ENCODE results near the gene ZNF385B.

Gene ZNF385B

DNA sequence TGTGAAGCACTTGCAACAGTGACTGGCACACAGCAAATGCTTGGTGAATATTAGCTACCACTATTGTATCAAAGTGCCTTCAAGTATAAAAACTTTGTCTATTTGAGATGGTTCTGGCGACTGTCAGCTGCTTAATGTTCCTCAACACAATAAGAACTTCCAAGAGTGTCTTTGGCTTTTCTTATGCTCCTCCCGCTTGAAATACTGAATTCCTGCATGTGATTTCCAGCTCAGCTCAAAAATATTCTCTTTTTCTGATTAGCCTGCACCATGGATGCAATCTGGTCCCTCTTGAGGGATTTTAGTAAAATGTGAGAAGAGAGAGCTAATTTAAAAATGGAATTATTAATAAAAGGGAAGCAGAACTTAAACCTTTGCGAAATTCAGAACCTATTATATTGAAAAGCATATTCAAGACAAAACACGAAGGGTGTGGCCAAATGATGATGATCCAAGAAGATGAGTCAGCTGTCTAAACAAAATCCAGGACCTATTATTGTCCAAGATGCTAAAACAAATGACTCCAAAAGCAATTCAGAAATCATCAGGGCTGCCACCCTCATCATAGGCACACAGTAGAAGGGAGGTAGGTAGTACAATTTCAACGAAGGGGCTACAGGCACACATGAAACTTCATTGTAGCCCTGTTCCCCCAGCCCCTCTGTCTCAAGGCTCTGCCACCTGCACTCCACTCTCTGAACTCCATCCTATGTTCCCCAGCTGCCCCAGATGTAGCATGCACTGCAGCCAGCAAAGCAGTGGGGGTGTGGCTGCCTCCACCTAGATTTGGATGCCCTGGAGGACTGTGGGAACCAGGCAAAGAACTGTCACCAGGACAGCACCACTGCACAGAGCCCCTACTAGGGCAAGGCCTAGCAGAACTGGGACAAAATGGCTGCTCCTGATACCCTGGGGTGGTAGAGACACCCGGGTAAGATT lies 190.1 kb downstream of the ZNF385B start:
- Histone ChIP-seq H3K79me2 (ENCODE audit: low read length) (no peaks in the 10 kb centered on the region), H4K20me1 (ENCODE audit: insufficient read depth, low read length) (no peaks in the 10 kb centered on the region), H3K36me3 (replicated peaks; ENCODE audit: low read depth, low read length) (no peaks in the 10 kb centered on the region), H3K27me3 (ENCODE audit: low read depth, low read length) (no peaks in the 10 kb centered on the region), H3K4me1 (ENCODE audit: low read length) (no peaks in the 10 kb centered on the region), H3K9me3 (ENCODE audit: insufficient read depth, low read length) (no peaks in the 10 kb centered on the region), H3K4me2 (ENCODE audit: low read length) (no peak overlapping the region), H3K9ac (ENCODE audit: low read length) (no peak overlapping the region), H3K27ac (ENCODE audit: low read length) (no peak overlapping the region), H3K4me3 (ENCODE audit: low read length) (no peak overlapping the region), H2AFZ (ENCODE audit: low read depth, low read length) (no peak overlapping the region)
- TF ChIP-seq EZH2phosphoT487 (IDR thresholded peaks at IDR 0.05; ENCODE audit: low read depth) (no peak), CTCF (IDR thresholded peaks at IDR 0.05; ENCODE audit: low read depth, low read length) (no peak)

- no peaks in the 10 kb centered on the region for H3K36me3 ChIP-seq (replicated peaks; ENCODE audit: low read depth, low read length)
- H2AFZ ChIP-seq (ENCODE audit: low read depth, low read length) = no peak overlapping the region
- TF ChIP-seq EZH2phosphoT487 (IDR thresholded peaks at IDR 0.05; ENCODE audit: low read depth) = no peak
- no peak for TF ChIP-seq CTCF (IDR thresholded peaks at IDR 0.05; ENCODE audit: low read depth, low read length)
- H3K27ac ChIP-seq (ENCODE audit: low read length) = no peak overlapping the region
- H3K4me1 ChIP-seq (ENCODE audit: low read length) = no peaks in the 10 kb centered on the region
- no peak overlapping the region for H3K9ac ChIP-seq (ENCODE audit: low read length)
- H3K27me3 ChIP-seq (ENCODE audit: low read depth, low read length) = no peaks in the 10 kb centered on the region
- no peaks in the 10 kb centered on the region for H3K79me2 ChIP-seq (ENCODE audit: low read length)
- H3K9me3 ChIP-seq (ENCODE audit: insufficient read depth, low read length) = no peaks in the 10 kb centered on the region
- no peaks in the 10 kb centered on the region for H4K20me1 ChIP-seq (ENCODE audit: insufficient read depth, low read length)
- H3K4me3 ChIP-seq (ENCODE audit: low read length) = no peak overlapping the region
- H3K4me2 ChIP-seq (ENCODE audit: low read length) = no peak overlapping the region
Observed at GRCh38 chr2:179669196-179669595, 192.2 kb downstream of the ZNF385B start.

- Histone ChIP-seq H3K9ac (ENCODE audit: low read length) (no peak overlapping the region), H3K4me1 (ENCODE audit: low read length) (no peaks in the 10 kb centered on the region), H3K4me3 (ENCODE audit: low read length) (no peak overlapping the region), H3K36me3 (replicated peaks; ENCODE audit: low read depth, low read length) (no peaks in the 10 kb centered on the region), H4K20me1 (ENCODE audit: insufficient read depth, low read length) (no peaks in the 10 kb centered on the region), H2AFZ (ENCODE audit: low read depth, low read length) (no peak overlapping the region), H3K9me3 (ENCODE audit: insufficient read depth, low read length) (no peaks in the 10 kb centered on the region), H3K27me3 (ENCODE audit: low read depth, low read length) (no peaks in the 10 kb centered on the region), H3K27ac (ENCODE audit: low read length) (no peak overlapping the region), H3K4me2 (ENCODE audit: low read length) (no peak overlapping the region), H3K79me2 (ENCODE audit: low read length) (no peaks in the 10 kb centered on the region)
- no peak for TF ChIP-seq CTCF (IDR thresholded peaks at IDR 0.05; ENCODE audit: low read depth, low read length)
Observed at GRCh38 chr2:179664972-179665812, 196.2 kb downstream of the ZNF385B start.

- TF ChIP-seq EZH2phosphoT487 (IDR thresholded peaks at IDR 0.05; ENCODE audit: low read depth) (no peak), CTCF (IDR thresholded peaks at IDR 0.05; ENCODE audit: low read depth, low read length) (no peak)
- no peaks in the 10 kb centered on the region for H3K9me3 ChIP-seq (ENCODE audit: insufficient read depth, low read length)
- no peaks in the 10 kb centered on the region for H3K27me3 ChIP-seq (ENCODE audit: low read depth, low read length)
- no peak overlapping the region for H2AFZ ChIP-seq (ENCODE audit: low read depth, low read length)
- no peak overlapping the region for H3K4me2 ChIP-seq (ENCODE audit: low read length)
- H3K4me3 ChIP-seq (ENCODE audit: low read length) = no peak overlapping the region
- no peaks in the 10 kb centered on the region for H3K4me1 ChIP-seq (ENCODE audit: low read length)
- H4K20me1 ChIP-seq (ENCODE audit: insufficient read depth, low read length) = no peaks in the 10 kb centered on the region
- H3K9ac ChIP-seq (ENCODE audit: low read length) = no peak overlapping the region
- H3K36me3 ChIP-seq (replicated peaks; ENCODE audit: low read depth, low read length) = no peaks in the 10 kb centered on the region
- H3K27ac ChIP-seq (ENCODE audit: low read length) = no peak overlapping the region
- no peaks in the 10 kb centered on the region for H3K79me2 ChIP-seq (ENCODE audit: low read length)
Observed at GRCh38 chr2:179661986-179662385, 199.4 kb downstream of the ZNF385B start.
